GM19099 (cell line): ENCODE results near the gene ANKMY1.

Experiments used
- POLR2A ChIP-seq: IDR thresholded peaks from 3 replicates; pipeline ENCODE4 v1.6.1; 2011; ENCODE audit warnings: low read depth; ENCODE audit not compliant: insufficient read length; ENCODE audit errors: extremely low read depth

The ANKMY1 gene

GRCh38 chr2:240479111-240479501 lies 78.7 kb downstream of the ANKMY1 start:
- TF ChIP-seq POLR2A: no peak

DNA sequence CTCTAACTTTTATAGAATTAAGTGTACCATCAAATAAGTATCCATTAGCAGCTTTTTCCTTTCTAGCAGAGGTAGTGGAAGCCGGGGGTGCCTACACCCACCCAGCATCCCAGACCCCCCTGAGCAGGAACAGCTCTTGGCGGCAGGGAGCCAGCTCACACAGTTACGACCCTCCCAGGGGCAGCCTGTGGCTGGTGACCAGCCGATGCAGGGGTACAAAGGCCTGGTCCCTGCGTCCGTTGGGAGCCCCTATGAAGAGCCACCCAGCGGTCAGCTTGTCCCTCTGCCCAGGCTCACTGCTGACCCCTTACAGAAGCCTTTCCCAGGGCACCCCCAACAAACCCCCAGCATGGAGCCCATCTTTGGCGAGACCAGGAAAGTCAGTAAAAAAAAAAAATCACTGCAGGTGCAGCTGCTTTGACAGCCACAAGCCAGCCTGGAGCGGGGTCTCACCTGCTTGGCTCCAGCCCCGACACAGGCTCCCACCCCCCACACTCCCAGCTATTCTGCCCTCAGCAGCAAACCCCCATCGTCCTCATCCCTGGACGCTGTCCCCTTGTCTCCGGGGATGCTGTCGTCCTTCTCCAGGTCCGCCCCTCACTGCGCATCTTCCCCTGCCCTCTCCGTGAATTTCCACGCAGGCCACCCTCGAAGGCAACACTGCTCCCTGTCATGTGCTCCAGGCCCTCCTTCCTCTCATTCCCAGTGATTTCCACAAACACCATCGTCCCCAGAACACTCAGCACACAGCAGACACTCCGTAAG lies 79.3 kb downstream of the ANKMY1 start:
- TF ChIP-seq POLR2A: no peak

GRCh38 chr2:240477916-240478315 lies 79.9 kb downstream of the ANKMY1 start:
- TF ChIP-seq POLR2A: no peak

DNA sequence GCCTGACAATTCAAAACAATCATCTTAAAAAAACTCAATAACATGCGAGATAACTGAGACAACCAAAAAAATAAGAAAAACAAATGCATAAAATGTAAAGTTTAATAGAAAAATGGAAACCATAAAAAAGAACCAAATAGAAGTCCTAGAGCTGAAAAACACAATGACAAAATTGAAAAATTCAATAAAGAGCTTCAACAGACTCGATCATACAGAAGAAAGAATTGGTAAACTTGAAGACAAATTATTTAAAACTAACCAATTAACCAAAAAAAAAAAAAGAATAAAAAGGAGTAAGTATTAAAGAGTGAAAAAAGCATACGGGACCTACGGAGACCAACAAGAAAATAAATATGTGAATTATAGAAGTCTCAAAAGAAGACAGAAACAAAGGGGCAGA lies 84.6 kb downstream of the ANKMY1 start:
- no peak for TF ChIP-seq POLR2A

DNA sequence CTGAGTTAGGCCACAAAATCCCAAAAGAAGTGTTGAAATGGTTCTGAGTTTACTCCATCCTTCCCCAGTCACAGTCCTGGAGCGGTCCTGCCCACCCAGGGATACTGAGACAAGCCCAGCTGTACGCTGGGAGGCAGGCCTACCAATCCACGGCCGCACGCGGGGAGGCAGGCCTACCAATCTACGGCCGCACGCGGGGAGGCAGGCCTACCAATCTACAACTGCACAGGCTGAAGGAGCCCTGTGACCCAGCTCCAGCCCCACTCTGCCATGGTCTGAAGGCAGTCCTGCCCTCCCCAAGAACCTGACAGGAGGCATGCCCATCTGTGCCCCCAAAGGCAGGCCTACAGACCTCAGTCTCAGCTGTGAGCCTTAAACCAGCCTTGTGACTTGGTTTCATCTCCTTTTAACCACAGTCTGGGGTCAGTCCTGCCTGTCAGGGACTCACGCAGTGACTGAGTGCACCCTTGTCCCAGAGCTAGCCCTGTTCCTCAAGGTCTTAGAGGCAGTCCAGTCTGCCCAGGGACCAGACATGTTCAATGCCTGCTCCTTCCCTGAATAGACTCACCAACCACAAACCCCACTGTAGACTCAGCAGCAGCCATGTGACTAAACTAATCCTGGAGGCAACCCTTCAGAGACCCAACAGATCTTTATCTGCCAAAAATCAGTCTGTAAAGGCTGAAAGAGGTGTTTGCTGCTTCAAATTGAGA lies 85.6 kb downstream of the ANKMY1 start:
- TF ChIP-seq POLR2A: no peak

GRCh38 chr2:240469740-240470139 lies 88.0 kb downstream of the ANKMY1 start:
- no peak for TF ChIP-seq POLR2A

GRCh38 chr2:240469239-240469636 lies 88.5 kb downstream of the ANKMY1 start:
- TF ChIP-seq POLR2A: no peak

- no peak for TF ChIP-seq POLR2A
Observed at GRCh38 chr2:240468303-240469238, 89.2 kb downstream of the ANKMY1 start.

DNA sequence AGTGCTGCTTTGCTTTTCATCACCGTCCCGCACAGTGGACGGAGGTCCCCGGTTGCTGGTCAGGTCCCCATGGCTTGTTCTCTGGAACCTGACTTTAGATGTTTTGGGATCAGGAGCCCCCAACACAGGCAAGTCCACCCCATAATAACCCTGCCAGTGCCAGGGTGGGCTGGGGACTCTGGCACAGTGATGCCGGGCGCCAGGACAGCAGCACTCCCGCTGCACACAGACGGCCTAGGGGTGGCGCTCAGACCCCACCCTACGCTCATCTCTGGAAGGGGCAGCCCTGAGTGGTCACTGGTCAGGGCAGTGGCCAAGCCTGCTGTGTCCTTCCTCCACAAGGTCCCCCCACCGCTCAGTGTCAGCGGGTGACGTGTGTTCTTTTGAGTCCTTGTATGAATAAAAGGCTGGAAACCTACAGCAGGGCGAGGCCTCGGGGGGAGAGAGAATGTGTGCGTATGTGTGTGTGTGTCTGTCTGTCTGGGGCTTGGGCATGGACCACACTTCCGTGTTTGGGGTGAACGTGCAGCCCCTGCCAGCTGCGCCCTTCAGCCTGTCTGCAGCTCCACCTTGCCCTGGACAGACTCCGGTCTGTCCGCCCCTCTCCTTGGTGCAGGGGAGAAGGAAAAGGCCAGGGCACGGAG lies 90.0 kb downstream of the ANKMY1 start:
- TF ChIP-seq POLR2A: no peak

DNA sequence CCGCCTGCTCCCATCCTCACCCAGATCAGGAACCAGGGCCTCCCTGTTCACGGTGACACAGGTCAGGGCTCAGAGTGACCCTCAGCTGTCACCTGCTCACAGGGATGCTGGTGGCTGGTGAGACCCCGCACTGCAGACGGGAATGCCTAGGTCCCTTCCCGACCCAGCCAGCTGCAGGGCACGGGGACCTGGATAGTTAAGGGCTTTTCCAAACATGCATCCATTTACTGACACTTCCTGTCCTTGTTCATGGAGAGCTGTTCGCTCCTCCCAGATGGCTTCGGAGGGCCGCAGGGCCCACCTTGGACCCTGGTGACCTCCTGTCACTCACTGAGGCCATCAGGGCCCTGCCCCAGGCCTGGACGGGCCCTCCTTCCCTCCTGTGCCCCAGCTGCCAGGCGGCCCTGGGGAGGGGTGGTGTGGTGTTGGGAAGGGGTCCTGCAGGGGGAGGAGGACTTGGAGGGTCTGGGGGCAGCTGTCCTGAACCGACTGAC lies 90.6 kb downstream of the ANKMY1 start:
- TF ChIP-seq POLR2A: no peak

DNA sequence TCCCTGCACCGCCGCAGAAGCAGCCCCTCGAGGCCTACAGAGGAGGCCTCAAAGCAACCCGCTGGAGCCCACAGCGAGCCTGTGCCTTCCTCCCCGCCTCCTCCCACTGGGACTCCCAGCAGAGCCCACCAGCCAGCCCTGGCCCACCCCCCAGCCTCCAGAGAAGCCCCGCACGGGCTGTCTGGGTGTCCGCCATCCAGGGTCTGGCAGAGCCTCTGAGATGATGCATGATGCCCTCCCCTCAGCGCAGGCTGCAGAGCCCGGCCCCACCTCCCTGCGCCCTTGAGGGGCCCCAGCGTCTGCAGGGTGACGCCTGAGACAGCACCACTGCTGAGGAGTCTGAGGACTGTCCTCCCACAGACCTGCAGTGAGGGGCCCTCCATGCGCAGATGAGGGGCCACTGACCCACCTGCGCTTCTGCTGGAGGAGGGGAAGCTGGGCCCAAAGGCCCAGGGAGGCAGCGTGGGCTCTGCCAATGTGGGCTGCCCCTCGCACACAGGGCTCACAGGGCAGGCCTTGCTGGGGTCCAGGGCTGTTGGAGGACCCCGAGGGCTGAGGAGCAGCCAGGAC lies 91.1 kb downstream of the ANKMY1 start:
- TF ChIP-seq POLR2A: no peak

DNA sequence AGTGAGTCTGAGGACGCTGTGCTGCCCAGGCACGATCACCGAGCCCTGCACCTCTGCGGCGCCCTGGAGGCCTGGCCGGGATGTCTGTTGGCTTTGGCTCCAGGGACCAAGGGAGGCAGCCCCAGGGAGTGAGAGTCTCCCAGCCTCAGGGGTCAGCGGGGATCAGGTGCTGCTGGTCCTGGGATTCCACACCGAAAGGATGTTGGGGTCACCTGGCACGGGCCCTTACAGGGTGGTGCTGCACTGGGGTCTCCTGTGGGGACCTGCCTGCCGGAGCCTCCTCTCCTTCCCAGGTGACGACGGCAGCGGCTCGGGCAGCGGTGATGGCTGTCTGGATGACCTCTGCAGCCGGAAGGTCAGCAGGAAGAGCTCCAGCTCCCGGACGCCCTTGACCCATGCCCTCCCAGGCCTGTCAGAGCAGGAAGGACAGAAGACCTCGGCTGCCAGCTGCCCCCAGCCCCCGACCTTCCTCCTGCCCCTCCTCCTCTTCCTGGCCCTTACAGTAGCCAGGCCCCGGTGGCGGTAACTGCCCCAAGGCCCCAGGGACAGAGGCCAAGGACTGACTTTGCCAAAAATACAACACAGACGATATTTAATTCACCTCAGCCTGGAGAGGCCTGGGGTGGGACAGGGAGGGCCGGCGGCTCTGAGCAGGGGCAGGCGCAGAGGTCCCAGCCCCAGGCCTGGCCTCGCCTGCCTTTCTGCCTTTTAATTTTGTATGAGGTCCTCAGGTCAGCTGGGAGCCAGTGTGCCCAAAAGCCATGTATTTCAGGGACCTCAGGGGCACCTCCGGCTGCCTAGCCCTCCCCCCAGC lies 91.8 kb downstream of the ANKMY1 start:
- TF ChIP-seq POLR2A: no peak

DNA sequence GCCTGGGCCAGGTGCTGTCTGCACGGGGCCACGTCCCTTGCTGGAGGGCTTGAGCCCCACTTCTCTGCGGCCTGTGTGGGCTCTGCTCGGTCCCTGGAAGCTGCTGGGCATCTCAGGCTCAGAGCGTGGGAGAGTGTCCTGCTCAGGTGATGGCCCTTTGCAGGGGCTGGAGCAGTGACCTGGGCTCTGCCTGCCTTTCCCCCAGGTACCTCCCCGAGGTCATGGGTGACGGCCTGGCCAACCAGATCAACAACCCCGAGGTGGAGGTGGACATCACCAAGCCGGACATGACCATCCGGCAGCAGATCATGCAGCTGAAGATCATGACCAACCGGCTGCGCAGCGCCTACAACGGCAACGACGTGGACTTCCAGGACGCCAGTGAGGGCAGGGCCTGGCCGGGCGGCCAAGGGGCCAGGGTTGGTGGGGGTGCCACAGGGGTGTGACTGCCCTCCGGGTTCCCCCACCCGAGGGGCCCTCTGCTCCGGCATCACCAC lies 92.5 kb downstream of the ANKMY1 start:
- TF ChIP-seq POLR2A: no peak

- TF ChIP-seq POLR2A: no peak
Observed at GRCh38 chr2:240464514-240465241, 93.1 kb downstream of the ANKMY1 start.
